B cell (primary cell): ENCODE measurements around the gene CCN5. TPM values are rescaled to one million over a fixed set of nuclear protein-coding genes. Genes with fewer than 3 reads are reported as not detected.

Source experiments
- ATAC-seq: fragments of 200-7000 bp; cut with Tn5 transposase; one replicate; pipeline ENCODE4 v1.10.0; 2021; ENCODE audit warnings: low read depth, mild to moderate bottlenecking, moderate number of reproducible peaks, moderate library complexity
- CTCF ChIA-PET: fragments of 350-600 bp; sonication (Branson Sonifier 250); formaldehyde crosslinking; loops from one replicate; lab custom pipeline; 2021; ENCODE audit warnings: antibody characterized with exemption, inconsistent platforms; lab: Charles Lee
- POLR2A ChIA-PET: fragments of 350-600 bp; sonication (Branson Sonifier 250); formaldehyde crosslinking; loops from one replicate; lab custom pipeline; 2021; ENCODE audit warnings: antibody characterized with exemption; lab: Charles Lee
- DNase-seq: peaks from one replicate; pipeline ENCODE4 v3.0.0; 2013
- H2AFZ ChIP-seq: 2 replicates; pipeline ENCODE4 v1.6.1; 2012; ENCODE audit warnings: mild to moderate bottlenecking, low read depth, low read length; ENCODE audit not compliant: insufficient read depth, poor library complexity, severe bottlenecking
- H3K27ac ChIP-seq, 2 donors: 1 replicate in 1 of 2; 2 replicates in 1 of 2; pipeline ENCODE4 v1.5.1; 2012 to 2013; ENCODE audit warnings: low read length in 2 of 2, mild to moderate bottlenecking in 2 of 2, moderate library complexity in 1 of 2
- H3K27me3 ChIP-seq, 4 experiments: fragments of 200-600 bp in 1 of 4; sonication (generic) in 1 of 4; replicated peaks in 1 of 4; 1 replicate in 2 of 4; 2 replicates in 2 of 4; pipeline versions ENCODE4 v1.6.1 to v1.7.0; 2013 to 2016; ENCODE audit warnings: low read length in 3 of 4, mild to moderate bottlenecking in 2 of 4, mixed read lengths in 1 of 4, moderate library complexity in 1 of 4; ENCODE audit not compliant: insufficient read depth in 4 of 4, control insufficient read depth in 3 of 4; ENCODE audit errors: control extremely low read depth in 1 of 4
- H3K36me3 ChIP-seq, 2 experiments: replicated peaks in 1 of 2; 1 replicate in 1 of 2; 2 replicates in 1 of 2; pipeline versions ENCODE4 v1.6.1 to v1.7.1; 2013; ENCODE audit warnings: low read length in 1 of 2; ENCODE audit not compliant: insufficient read depth in 2 of 2, control insufficient read depth in 1 of 2; ENCODE audit errors: control extremely low read depth in 1 of 2, extremely low read depth in 1 of 2
- H3K4me1 ChIP-seq, 2 donors: fragments of 200-600 bp in 1 of 2; sonication (generic) in 1 of 2; 1 replicate in 1 of 2; 2 replicates in 1 of 2; pipeline versions ENCODE4 v1.5.1 to v1.6.1; 2013 to 2017; ENCODE audit warnings: low read length in 2 of 2; ENCODE audit not compliant: control insufficient read depth in 2 of 2, insufficient read depth in 2 of 2
- H3K4me2 ChIP-seq: replicated peaks from 2 replicates; pipeline ENCODE3; 2012; ENCODE audit warnings: mild to moderate bottlenecking, low read depth, low read length; ENCODE audit not compliant: poor library complexity, severe bottlenecking
- H3K4me3 ChIP-seq, 5 experiments: fragments of 200-600 bp in 1 of 5; sonication (generic) in 1 of 5; 1 replicate in 3 of 5; 2 replicates in 2 of 5; pipeline versions ENCODE4 v1.5.1 to v1.7.0; 2011 to 2016; ENCODE audit warnings: low read length in 4 of 5, mild to moderate bottlenecking in 4 of 5, low read depth in 2 of 5, control low read depth in 1 of 5, moderate library complexity in 1 of 5; ENCODE audit not compliant: insufficient read depth in 1 of 5; ENCODE audit errors: control extremely low read depth in 1 of 5, extremely low read depth in 1 of 5
- H3K79me2 ChIP-seq: fragments of 200-600 bp; sonication (generic); one replicate; pipeline ENCODE4 v1.6.0; 2016; ENCODE audit warnings: low read length; ENCODE audit not compliant: control insufficient read depth, insufficient read depth
- H3K9ac ChIP-seq: fragments of 200-600 bp; sonication (generic); 2 replicates; pipeline ENCODE4 v1.6.1; 2017; ENCODE audit warnings: mild to moderate bottlenecking, low read length, moderate library complexity
- H3K9me3 ChIP-seq, 3 donors: one replicate each; pipeline versions ENCODE4 v1.6.1 to v1.7.1; 2013; ENCODE audit warnings: low read length in 2 of 3; ENCODE audit not compliant: control insufficient read depth in 2 of 3, insufficient read depth in 1 of 3; ENCODE audit errors: control extremely low read depth in 1 of 3
- H4K20me1 ChIP-seq: 2 replicates; pipeline ENCODE4 v1.6.0; 2012; ENCODE audit warnings: mild to moderate bottlenecking, low read length; ENCODE audit not compliant: insufficient read depth, control insufficient read depth, poor library complexity, severe bottlenecking
- H3K27ac Mint-ChIP-seq: one replicate; pipeline ENCODE4 v1.8.0; 2021; ENCODE audit warnings: mixed read lengths
- H3K27me3 Mint-ChIP-seq: one replicate; pipeline ENCODE4 v1.8.0; 2021; ENCODE audit warnings: mixed read lengths
- H3K4me1 Mint-ChIP-seq: one replicate; pipeline ENCODE4 v1.8.0; 2021; ENCODE audit warnings: mixed read lengths
- H3K4me3 Mint-ChIP-seq: one replicate; pipeline ENCODE4 v1.8.0; 2021; ENCODE audit warnings: mixed read lengths
- H3K9me3 Mint-ChIP-seq: one replicate; pipeline ENCODE4 v1.8.0; 2022; ENCODE audit warnings: mixed read lengths; ENCODE audit not compliant: insufficient read depth
- CTCF ChIP-seq: fragments of 200-600 bp; IDR thresholded peaks from one replicate; pipeline ENCODE4 v1.8.0; 2022; ENCODE audit warnings: antibody characterized with exemption, mild to moderate bottlenecking
- EZH2 ChIP-seq: IDR thresholded peaks from 2 replicates; pipeline ENCODE4 v1.6.1; 2012; ENCODE audit warnings: borderline replicate concordance, low read depth, mild to moderate bottlenecking, moderate library complexity, low read length; ENCODE audit not compliant: insufficient read depth, poor library complexity, severe bottlenecking
- WGBS: methylation state at CpG from one replicate; pipeline ENCODE4 v1.1.5; 2013; ENCODE audit warnings: missing lambda C conversion rate; ENCODE audit not compliant: insufficient coverage; 5-methylcytosine and 5-hydroxymethylcytosine counted together
- intact Hi-C: fragments of 100-400 bp; cut with micrococcal nuclease; formaldehyde crosslinking; loops from one replicate; pipeline ENCODE4 v1.10.0; 2022
- polyA plus RNA-seq: library from polyadenylated mRNA; depleted of rRNA; stranded (reverse); fragments of >200 nt; gene quantifications from 2 replicates; pipeline ENCODE4 v1.2.3, GENCODE V29; 2012
- total RNA-seq, 2 donors: library from RNA; stranded (reverse); fragments of 120-200 nt in 1 of 2; gene quantifications; 1 replicate in 1 of 2; 2 replicates in 1 of 2; pipeline versions ENCODE4 v1.2.3 to v1.2.4, GENCODE V29; 2013 to 2022

CCN5 gene
- total and polyA plus RNA-seq, 2 donors (not counting 1 experiment from before 2014, with no cell fraction given), result not detected

GRCh38 chr20:44745122-44745597 is 30.0 kb downstream of the CCN5 start:
- CTCF ChIA-PET, result interaction anchor here (2.0 kb wide), 1 partner anchor 13 kb away, joined by 4 read pairs; no protein-coding TSS in a partner anchor
- H3K27me3 Mint-ChIP-seq, result peaks cover 32% of the 10 kb centered on the region
- Histone ChIP-seq H3K79me2 (no peaks in the 10 kb centered on the region), H3K4me1 (peaks cover 7 to 14% of the 10 kb centered on the region in 2 donors), H2AFZ (no peak overlapping the region), H3K27ac (no peak overlapping the region), H4K20me1 (no peaks in the 10 kb centered on the region), H3K9me3 (peaks cover 0 to 3% (median 0%) of the 10 kb centered on the region in 3 donors), H3K4me2 (peak overlapping the region; percentile 90), H3K27me3 (peaks cover 0 to 42% (median 20%) of the 10 kb centered on the region in 4 experiments), H3K9ac (no peak overlapping the region), H3K36me3 (no peaks in the 10 kb centered on the region), H3K4me3 (peak overlapping the region in 1 of 5 experiments; percentile 48)
- peaks cover 27% of the 10 kb centered on the region for H3K4me1 Mint-ChIP-seq
- WGBS, result 63% methylated on average over 2 of the region's 5 CpGs
- no peaks in the 10 kb centered on the region for H3K9me3 Mint-ChIP-seq
- intact Hi-C loops, result loop anchor here (5.0 kb wide), 1 partner anchor 352 kb away; no protein-coding TSS in a partner anchor
- no peak for TF ChIP-seq EZH2
- no peak for TF ChIP-seq CTCF
- ATAC-seq (no peak), DNase-seq (no peak)
- POLR2A ChIA-PET, result no interaction called here
- no peak overlapping the region for H3K27ac Mint-ChIP-seq
- peak overlapping the region; percentile 76 for H3K4me3 Mint-ChIP-seq
